Psoas muscle (tissue), 8 donors: ENCODE data around the gene ADCY5. TPM values are rescaled to one million over a fixed set of nuclear protein-coding genes. Genes with fewer than 3 reads are reported as not detected.

Source experiments
- ATAC-seq, 4 donors: fragments of 200-7000 bp; cut with Tn5 transposase; one replicate each; pipeline ENCODE4 v1.9.1; 2020; ENCODE audit warnings: moderate library complexity in 3 of 4, mild to moderate bottlenecking in 2 of 4
- DNase-seq, 2 donors: peaks; one replicate each; pipeline ENCODE4 v3.0.0-alpha.2; 2020
- H3K27ac ChIP-seq: fragments of 200-600 bp; one replicate; pipeline ENCODE4 v1.8.0; 2022
- H3K27me3 ChIP-seq, 3 donors: fragments of 200-600 bp in 1 of 3; one replicate each; pipeline versions ENCODE4 v1.6.1 to v1.8.0; 2013 to 2022; ENCODE audit warnings: low read length in 2 of 3, mild to moderate bottlenecking in 2 of 3, moderate library complexity in 1 of 3; ENCODE audit not compliant: insufficient read depth in 3 of 3
- H3K36me3 ChIP-seq, 2 donors: fragments of 200-600 bp in 1 of 2; one replicate each; pipeline versions ENCODE4 v1.6.1 to v1.8.0; 2013 to 2022; ENCODE audit warnings: low read depth in 1 of 2, mild to moderate bottlenecking in 1 of 2, moderate library complexity in 1 of 2; ENCODE audit not compliant: insufficient read depth in 1 of 2
- H3K4me1 ChIP-seq: fragments of 200-600 bp; one replicate; pipeline ENCODE4 v1.8.0; 2022
- H3K4me3 ChIP-seq: fragments of 200-600 bp; one replicate; pipeline ENCODE4 v1.8.0; 2022; ENCODE audit warnings: mild to moderate bottlenecking
- H3K9me3 ChIP-seq: fragments of 200-600 bp; one replicate; pipeline ENCODE4 v1.8.0; 2022
- WGBS, 3 donors: extraction: QIAGEN DNeasy Blood & Tissue Kit; methylation state at CpG; one replicate each; pipeline versions ENCODE4 v1.1.6 to v1.1.7; 2013; 5-methylcytosine and 5-hydroxymethylcytosine counted together
- intact Hi-C, 2 donors: fragments of 100-400 bp; cut with DNase I; formaldehyde crosslinking; loops; one replicate each; pipeline versions ENCODE4 v1.11.0 to v1.14.2; 2022
- polyA plus RNA-seq, 3 donors: library from polyadenylated mRNA; stranded (reverse); fragments of 200-250 nt; gene quantifications; one replicate each; pipeline ENCODE4 v1.2.3, GENCODE V29; 2013
- total RNA-seq, 4 donors: library from RNA; stranded (reverse); fragmentation: NEBNext Ultra II Directional in 2 of 4; extraction: Animal tissue kit (Norgen Biotek cat#: 25700) in 2 of 4; gene quantifications; one replicate each; pipeline versions ENCODE4 v1.2.1 to v1.2.4, GENCODE V29; 2021 to 2023
- TF ChIP-seq, protein P1 (sequence below): fragments of 200-600 bp; IDR thresholded peaks from one replicate; pipeline ENCODE4 v1.8.0; 2022; ENCODE audit warnings: antibody characterized with exemption
- donor health status: healthy with polysubstance abuse.
- donor health status: DM: no; HTN: no; CAD: no; lungs with moderate emphysema.
- donor health status: Bipolar disorder and iron deficiency.
- donor health status: healthy.
- donor health status: DM: yes; HTN: yes; CAD: no.
- donor health status: DM: no; HTN: no; CAD: no.
- donor health status: DM: no; HTN: no; CAD: no.
- donor health status: DM: yes; HTN: yes; CAD: no.

Gene ADCY5
- total and polyA plus RNA-seq, 7 donors: 1.0 to 4.4 (median 1.6) TPM

DNA sequence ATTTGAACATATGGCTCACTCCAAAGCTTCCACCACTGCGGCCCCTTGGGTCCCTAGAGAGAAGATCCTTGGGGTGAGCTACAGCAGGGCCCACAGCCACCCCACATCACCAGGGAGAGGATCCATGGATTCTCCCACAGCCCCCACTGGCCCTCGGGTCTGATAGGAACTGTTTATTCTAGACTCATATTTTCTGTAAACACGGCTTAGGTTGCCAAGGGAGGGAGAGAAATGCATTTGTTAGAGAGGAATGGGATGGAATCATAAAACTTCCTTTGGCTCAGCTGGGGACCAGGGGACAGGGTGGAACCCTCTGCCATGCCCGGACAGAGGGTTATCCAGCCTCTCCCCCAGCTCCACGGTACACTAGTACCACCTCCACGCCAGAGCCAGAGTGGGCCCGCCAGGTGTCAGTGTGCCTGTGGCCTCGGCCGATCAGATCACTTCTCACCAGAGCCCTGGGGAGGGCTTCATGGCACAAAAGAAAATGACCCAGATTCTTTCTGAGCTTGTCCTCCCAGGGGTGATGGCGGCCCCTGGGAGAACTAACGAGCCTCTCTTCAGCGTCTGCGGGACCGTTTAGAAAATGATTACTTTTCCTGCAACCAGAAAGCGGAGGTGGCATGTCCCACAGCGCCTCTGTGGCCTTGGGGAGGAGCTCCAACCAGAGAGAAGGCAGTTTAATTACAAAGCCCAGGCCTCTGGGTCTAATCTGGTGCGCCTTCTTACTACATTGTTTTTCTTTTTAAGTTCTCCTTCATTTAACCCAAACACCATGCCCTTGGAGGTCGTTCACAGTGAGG lies 33.7 kb downstream of the ADCY5 start:
- no peaks in the 10 kb centered on the region for H3K9me3 ChIP-seq
- no peak for DNase-seq
- H3K27ac ChIP-seq: peak overlapping the region; percentile 10
- H3K36me3 ChIP-seq: no peaks in the 10 kb centered on the region
- H3K4me1 ChIP-seq: no peaks in the 10 kb centered on the region
- 73 to 78% (median 75%) methylated on average over 17 to 18 of the region's 18 CpGs for WGBS, 3 donors
- TF ChIP-seq, protein P1, sequence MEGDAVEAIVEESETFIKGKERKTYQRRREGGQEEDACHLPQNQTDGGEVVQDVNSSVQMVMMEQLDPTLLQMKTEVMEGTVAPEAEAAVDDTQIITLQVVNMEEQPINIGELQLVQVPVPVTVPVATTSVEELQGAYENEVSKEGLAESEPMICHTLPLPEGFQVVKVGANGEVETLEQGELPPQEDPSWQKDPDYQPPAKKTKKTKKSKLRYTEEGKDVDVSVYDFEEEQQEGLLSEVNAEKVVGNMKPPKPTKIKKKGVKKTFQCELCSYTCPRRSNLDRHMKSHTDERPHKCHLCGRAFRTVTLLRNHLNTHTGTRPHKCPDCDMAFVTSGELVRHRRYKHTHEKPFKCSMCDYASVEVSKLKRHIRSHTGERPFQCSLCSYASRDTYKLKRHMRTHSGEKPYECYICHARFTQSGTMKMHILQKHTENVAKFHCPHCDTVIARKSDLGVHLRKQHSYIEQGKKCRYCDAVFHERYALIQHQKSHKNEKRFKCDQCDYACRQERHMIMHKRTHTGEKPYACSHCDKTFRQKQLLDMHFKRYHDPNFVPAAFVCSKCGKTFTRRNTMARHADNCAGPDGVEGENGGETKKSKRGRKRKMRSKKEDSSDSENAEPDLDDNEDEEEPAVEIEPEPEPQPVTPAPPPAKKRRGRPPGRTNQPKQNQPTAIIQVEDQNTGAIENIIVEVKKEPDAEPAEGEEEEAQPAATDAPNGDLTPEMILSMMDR: no peak
- ATAC-seq: no peak
- H3K27me3 ChIP-seq: no peaks in the 10 kb centered on the region
- no peak overlapping the region for H3K4me3 ChIP-seq
- intact Hi-C loops: no loop called here

DNA sequence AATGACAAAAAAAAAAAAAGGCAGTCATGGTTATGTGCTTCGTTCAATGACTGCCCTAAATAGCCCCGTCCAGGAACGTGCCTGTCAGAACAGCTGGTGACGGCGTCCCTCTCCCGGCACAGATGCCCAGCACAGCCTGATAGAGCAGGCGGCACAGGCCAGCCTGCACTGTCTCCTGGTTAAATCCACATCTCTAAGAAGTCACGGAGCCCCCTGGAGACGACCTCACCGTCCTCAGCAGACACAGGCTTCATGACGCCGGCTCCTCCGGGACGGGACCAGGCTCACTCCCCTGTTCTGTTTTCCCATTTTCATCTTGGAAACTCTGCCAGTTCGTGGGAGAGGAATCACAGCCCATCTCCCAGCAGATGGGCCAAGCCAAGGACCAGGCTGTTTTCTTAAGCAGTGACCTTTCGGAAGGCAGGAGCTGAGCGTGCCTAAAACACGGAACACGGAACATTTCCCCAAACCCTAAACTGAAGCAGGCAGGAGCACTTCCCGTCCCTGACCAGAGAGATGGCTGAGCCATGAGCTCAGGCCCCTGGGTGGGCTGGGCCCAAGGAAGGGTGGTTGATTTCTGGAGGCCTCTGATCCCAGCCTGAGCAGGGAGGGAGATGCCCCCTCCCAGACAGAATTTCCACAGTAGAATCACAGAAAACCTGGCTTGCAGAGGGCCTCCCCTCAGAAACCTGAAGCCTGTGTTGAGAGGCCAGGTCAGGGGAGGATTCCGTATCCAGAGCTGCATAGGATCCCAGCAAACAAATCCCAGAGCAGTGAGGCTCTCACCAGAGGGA lies 35.9 kb downstream of the ADCY5 start:
- Histone ChIP-seq H3K27me3 (no peaks in the 10 kb centered on the region), H3K4me3 (no peak overlapping the region), H3K36me3 (no peaks in the 10 kb centered on the region), H3K4me1 (no peaks in the 10 kb centered on the region), H3K9me3 (no peaks in the 10 kb centered on the region), H3K27ac (peak overlapping the region; percentile 50)
- ATAC-seq (peak in 2 of 4 donors; percentile 35 to 57), DNase-seq (peak in 1 of 2 donors; percentile 63)
- intact Hi-C loops: no loop called here
- 37 to 45% (median 41%) methylated on average over 21 of the region's 21 CpGs for WGBS, 3 donors
- TF ChIP-seq, protein P1: no peak

DNA sequence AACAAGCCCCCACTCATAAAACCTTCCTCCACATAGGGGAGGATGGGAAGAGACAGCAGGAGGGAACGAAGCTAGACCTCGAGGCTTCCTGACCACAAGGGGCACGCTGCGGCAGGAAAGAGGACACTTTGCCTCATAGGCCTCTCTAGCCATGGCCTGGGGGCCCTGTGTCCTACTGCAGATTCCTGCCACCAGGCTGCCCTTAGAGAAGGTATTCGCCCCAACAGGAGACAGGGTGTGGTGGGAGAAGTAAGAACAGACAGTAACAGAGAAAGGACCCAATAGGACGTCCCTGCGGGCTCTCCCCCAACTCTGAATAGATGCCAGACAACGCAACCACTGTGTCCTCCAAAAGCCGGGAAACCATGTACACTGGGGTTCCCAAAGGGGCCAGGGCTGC lies 36.8 kb downstream of the ADCY5 start:
- intact Hi-C loops: no loop called here

DNA sequence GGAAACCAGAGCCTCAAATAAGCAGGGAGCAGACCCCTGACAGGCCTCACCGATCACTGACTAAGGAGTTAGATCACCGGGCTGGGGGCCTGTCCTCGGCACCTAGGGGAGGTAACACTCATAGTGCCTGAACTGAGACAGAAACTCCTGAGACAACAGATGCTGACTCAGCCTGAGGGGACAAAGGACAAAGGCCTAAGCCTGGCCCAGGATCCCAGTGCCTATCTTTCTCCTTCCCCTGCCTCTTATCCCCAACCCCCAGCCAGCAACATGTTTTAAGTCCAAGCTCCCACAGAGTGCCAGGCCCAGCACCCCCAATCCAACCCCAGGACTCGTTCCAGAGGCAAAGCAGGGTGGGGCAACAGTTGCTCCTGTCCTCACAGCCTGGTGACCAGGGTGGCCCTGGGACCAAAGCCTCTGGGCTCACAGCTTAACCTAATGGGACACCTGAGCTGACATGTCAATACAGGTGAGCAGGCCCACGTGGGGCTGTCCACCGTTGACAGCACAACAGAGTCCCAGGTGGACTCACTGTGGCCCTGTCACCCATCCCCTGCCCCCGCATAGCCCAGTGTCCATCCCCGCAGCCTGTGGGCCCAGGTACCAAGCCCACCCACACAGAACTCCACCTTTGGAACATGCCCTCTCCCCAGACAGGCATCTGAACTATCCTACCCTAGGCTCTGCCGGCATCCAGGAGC lies 37.4 kb downstream of the ADCY5 start:
- no peak overlapping the region for H3K4me3 ChIP-seq
- no peak for DNase-seq
- H3K4me1 ChIP-seq: no peaks in the 10 kb centered on the region
- WGBS, 3 donors: 81 to 84% (median 82%) methylated on average over 9 of the region's 9 CpGs
- ATAC-seq: no peak
- H3K27ac ChIP-seq: no peak overlapping the region
- TF ChIP-seq, protein P1: no peak
- intact Hi-C loops: no loop called here
- no peaks in the 10 kb centered on the region for H3K9me3 ChIP-seq
- H3K36me3 ChIP-seq: no peaks in the 10 kb centered on the region
- H3K27me3 ChIP-seq: no peaks in the 10 kb centered on the region

More for the DNA sequence above, 36.8 kb downstream of the ADCY5 start:
- no peak for ATAC-seq
- TF ChIP-seq, protein P1: no peak
- Histone ChIP-seq H3K36me3 (no peaks in the 10 kb centered on the region), H3K27me3 (no peaks in the 10 kb centered on the region), H3K4me1 (no peaks in the 10 kb centered on the region), H3K9me3 (no peaks in the 10 kb centered on the region), H3K27ac (peak overlapping the region; percentile 41), H3K4me3 (no peak overlapping the region)
- no peak for DNase-seq
- WGBS, 3 donors: 75 to 84% (median 81%) methylated on average over 9 of the region's 9 CpGs
